Gastrocnemius medialis (tissue), 4 donors: Measurements from ENCODE around the gene DDT.
"Not testable (repeated sequence)": the region's sequence is repeated elsewhere in the genome, so short reads cannot be mapped to it uniquely, and the experiment has no call there.

Experiments
- CTCF ChIP-seq, 5 experiments: fragments of 450-650 bp in 3 of 5; fragments of 200-600 bp in 2 of 5; sonication (generic) in 2 of 5; IDR thresholded peaks in 4 of 5; conservative IDR thresholded peaks in 1 of 5; 1 replicate in 4 of 5; 2 replicates in 1 of 5; pipeline ENCODE4 v1.5.1; 2016 to 2019; ENCODE audit warnings: antibody characterized with exemption in 5 of 5, mild to moderate bottlenecking in 3 of 5, moderate library complexity in 3 of 5
- POLR2A ChIP-seq, 2 donors: fragments of 450-650 bp; IDR thresholded peaks; one replicate each; pipeline ENCODE4 v1.6.1; 2017; ENCODE audit warnings: antibody characterized with exemption in 2 of 2, mild to moderate bottlenecking in 2 of 2, moderate library complexity in 2 of 2

- not testable (repeated sequence) for TF ChIP-seq POLR2A (IDR thresholded peaks at IDR 0.05); CTCF (IDR thresholded peaks at IDR 0.05 in 4 of 5, conservative IDR thresholded peaks at IDR 0.05 in 1 of 5)
Measured at GRCh38 chr22:23974836-23975352, 653 bp upstream of the DDT start.
